GM12892 (cell line): ENCODE measurements around the gene PROCA1.
A peak's percentile ranks its signal among the peaks of the same experiment; 100 is the strongest.

Experiments used
- DNase-seq: peaks from one replicate; pipeline ENCODE4 v3.0.0; 2011; ENCODE audit not compliant: insufficient read length
- FAIRE-seq: peaks from 2 replicates; lab custom pipeline; 2011; peaks lifted over from hg19 to GRCh38; lab: Jason Lieb, UNC
- POLR2A ChIP-seq: IDR thresholded peaks from 2 replicates; pipeline ENCODE4 v1.6.1; 2011; ENCODE audit warnings: low read depth, low read length, control low read depth
- POLR2AphosphoS5 ChIP-seq: IDR thresholded peaks from 2 replicates; pipeline ENCODE4 v1.6.1; 2011; ENCODE audit warnings: low read depth, low read length, control low read depth
- TAF1 ChIP-seq: IDR thresholded peaks from 2 replicates; pipeline ENCODE4 v1.6.1; 2011; ENCODE audit warnings: low read depth, mild to moderate bottlenecking, control low read depth, low read length, borderline replicate concordance

The PROCA1 gene

DNA sequence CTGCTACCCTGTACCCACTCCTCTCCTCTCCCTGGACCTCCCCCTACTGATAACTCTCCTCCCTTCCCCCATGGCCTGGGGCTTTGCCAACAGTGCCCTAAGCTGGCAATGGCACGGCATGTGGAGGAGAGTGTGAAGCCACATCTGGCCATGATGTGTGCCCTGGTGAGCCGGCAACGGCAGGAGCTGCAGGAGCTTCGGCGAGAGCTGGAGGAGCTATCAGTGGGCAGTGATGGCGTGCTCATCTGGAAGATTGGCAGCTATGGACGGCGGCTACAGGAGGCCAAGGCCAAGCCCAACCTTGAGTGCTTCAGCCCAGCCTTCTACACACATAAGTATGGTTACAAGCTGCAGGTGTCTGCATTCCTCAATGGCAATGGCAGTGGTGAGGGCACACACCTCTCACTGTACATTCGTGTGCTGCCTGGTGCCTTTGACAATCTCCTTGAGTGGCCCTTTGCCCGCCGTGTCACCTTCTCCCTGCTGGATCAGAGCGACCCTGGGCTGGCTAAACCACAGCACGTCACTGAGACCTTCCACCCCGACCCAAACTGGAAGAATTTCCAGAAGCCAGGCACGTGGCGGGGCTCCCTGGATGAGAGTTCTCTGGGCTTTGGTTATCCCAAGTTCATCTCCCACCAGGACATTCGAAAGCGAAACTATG, 37.3 kb upstream of the PROCA1 start:
- FAIRE-seq (no peak), DNase-seq (no peak)
- TF ChIP-seq POLR2A, result peak; percentile 28
- TF ChIP-seq POLR2AphosphoS5, result no peak; the same call in 1 of the 2 replicates

DNA sequence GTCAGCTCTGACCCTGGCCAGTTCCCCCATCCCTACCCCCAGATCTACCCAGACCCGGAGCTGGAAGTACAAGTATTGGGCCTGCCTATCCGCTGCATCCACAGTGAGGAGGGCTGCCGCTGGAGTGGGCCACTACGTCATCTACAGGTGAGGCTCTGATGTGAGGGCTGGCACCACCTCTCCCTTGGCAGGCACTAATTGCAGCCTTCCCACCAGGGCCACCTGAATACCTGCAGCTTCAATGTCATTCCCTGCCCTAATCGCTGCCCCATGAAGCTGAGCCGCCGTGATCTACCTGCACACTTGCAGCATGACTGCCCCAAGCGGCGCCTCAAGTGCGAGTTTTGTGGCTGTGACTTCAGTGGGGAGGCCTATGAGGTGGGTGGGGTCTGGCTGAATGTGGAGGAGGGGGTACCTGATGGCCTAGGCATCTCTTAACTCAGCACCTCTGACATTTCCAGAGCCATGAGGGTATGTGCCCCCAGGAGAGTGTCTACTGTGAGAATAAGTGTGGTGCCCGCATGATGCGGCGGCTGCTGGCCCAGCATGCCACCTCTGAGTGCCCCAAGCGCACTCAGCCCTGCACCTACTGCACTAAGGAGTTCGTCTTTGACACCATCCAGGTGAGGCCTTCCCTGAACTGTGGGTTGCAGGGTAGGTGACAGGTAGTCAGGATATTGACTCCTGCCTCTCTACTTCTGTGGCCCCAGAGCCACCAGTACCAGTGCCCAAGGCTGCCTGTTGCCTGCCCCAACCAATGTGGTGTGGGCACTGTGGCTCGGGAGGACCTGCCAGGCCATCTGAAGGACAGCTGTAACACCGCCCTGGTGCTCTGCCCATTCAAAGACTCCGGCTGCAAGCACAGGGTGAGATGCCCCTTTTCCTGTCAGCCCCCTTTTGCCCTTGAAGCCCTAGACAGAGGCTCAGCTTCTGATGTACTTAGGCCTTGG, 36.4 kb upstream of the PROCA1 start:
- FAIRE-seq, result no peak
- TF ChIP-seq POLR2AphosphoS5 (no peak), POLR2A (no peak), TAF1 (no peak)
- no peak for DNase-seq

DNA sequence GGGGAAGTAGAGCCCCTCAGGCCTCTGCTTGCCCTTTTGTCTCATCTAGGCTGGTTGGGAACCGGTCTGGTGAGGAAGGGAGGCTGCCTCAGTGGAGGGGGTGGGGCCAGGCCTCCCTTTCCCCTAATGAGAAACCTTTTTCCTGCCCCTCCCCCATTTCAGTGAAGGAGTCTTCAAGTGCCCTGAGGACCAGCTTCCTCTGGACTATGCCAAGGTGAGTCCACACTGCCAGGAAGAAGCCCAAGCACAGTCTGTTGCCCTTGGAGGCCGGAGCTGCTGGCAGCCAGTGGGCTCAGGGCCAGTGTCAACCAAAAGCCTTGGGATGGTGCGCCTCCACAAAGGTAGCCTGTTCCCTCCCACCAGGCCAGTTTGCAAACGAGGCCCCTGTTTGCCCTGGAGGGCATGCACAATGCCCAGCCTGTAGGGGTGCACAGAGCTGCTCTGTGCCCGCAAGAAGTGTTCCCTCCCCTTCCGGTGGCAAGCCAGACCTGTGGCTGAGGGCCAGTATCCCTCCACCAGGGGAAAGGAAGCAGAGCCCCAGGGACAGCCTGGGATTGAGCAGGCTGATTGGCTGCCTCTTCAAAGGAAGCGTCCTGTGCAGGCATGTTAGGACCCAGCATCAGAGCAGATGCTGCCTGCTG, 35.5 kb upstream of the PROCA1 start:
- no peak for TF ChIP-seq TAF1
- no peak for TF ChIP-seq POLR2AphosphoS5
- no peak for TF ChIP-seq POLR2A
- no peak for FAIRE-seq
- DNase-seq, result no peak

DNA sequence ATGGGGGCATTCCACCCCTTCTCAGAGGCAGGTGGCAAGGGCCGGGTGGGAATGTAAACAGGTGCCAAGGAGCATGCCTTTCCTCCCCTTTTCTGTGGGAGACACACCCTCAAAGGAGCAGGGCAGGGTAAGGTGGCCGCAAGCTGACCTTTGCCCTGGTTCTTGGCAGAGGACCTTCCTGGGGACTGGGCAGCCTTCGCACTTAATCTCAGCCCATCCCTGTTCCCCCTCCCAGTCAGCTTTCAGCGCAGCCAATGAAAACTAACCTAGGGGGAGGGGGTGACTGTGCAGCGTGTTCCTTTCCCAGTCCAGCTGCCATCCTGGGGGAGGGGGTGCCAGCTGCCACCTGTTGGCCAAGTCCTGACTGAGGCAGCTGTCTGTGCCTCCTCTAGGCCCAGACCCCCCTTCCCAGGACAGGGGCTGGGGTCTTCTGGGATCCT, 34.9 kb upstream of the PROCA1 start:
- DNase-seq (no peak), FAIRE-seq (no peak)

DNA sequence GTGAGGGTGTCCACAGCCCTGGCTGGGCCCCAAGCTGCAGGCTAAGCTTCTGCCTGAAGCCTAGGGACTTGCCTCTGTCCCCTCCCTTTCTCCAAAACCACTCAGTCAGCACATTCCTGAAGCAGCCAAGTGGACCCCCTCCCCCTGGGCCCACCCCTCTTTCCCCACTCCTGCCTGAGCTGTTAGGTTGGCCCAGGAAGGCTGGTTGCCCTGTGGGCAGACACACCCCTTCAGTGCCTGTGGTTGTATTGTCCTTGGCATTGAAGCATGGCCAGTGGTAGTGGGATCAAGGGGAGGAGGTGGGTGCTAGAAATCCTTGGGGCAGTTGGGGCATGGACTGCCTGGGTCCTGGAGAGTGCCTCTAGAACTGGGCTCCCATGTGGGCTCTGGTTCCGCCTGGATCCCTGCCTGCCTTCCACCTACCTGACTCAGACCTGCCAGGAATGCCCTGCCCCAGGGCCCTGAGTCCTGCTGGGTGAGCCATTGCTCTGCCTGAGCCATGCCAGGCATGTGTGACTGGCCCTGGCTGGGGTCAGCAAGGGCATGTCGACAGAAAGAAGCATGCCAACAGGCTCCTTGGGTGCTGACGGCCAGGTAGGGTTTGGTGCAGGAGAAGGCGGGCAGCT, 34.2 kb upstream of the PROCA1 start:
- FAIRE-seq, result no peak
- DNase-seq, result no peak
- TF ChIP-seq TAF1 (no peak), POLR2A (0 out of 2 replicates have a peak, but pooled peaks have one; percentile 17), POLR2AphosphoS5 (peak; percentile 31; the same call in 1 of the 2 replicates)

More for the DNA sequence above, 34.9 kb upstream of the PROCA1 start:
- TF ChIP-seq TAF1 (no peak), POLR2A (no peak; the same call in 1 of the 2 replicates), POLR2AphosphoS5 (no peak; the same call in 1 of the 2 replicates)

DNA sequence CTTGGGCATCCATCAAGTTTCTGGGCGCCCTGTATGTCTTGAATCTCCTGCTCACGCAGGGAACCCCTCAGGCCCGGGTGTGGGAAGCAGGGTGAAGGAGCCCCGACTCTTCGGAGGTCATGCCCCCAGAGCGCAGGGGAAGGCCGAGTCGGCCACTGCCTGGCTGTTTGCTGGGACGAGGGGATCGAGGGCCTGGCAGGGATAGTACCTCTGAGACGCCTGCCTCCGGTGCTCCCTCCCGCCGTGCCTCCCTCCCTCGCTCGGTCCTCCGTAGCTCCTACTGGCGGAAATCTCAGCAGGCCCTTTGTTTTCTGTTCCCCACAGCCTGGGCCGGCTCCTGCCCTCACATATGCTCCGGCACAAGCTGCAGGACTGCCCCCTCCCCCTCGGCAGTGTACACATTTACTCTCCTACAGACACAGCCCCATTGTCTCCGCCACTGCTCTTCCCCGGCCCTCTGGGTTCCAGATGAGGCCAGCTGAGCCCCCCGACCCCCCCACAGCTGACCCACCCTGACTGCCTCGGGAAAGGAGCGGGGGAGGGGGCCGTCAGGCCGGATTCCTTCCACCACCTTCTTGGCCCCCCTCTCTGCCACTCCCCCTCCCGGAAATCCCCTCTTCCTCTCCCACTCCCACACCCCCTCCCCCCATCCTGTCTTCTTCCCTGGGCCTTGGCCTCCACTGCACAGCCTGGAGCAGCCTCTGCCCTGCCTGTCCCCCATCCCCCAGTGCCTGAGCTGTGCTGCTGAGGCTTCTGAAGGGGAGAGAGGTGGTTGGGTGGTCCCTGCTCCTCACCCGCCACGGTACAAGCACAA, 33.5 kb upstream of the PROCA1 start:
- no peak for TF ChIP-seq TAF1
- TF ChIP-seq POLR2A, result no peak
- no peak for TF ChIP-seq POLR2AphosphoS5
- FAIRE-seq (no peak), DNase-seq (no peak)

DNA sequence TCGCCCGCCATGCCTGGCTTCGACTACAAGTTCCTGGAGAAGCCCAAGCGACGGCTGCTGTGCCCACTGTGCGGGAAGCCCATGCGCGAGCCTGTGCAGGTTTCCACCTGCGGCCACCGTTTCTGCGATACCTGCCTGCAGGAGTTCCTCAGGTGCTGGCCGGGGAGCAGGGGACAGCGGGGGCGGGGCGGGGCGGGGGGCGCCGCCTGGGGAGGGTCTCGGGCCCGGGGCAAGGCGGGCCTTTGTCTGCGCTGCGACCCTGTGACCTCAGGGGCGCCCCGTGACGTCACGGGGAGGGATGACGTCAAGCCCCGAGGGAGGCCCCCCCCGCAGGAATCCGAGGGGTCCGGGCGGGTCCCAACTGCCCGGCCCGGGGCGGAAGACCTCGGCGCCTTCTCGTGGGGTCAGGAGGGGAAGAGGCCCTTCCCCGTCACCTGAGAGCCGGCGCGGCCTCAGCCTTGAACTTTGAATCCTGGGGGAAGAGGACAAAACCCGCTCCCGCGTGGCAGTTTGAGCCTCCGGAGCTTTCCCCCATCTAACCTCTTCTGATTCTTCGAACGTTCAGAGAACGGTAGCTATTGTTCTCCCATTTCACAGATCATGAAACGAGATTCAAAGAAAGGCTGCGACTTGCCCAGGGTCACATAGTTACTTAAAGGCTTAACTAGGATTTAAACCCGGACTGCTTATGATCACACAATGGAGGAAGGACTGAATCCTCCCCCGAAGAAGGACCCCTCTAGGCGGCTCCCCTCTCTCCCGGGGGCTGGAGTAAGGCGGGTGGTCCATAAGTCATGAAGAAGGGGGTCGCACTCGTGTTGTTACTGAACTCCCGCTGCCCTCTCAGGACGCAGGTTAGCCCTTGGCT, 32.6 kb upstream of the PROCA1 start:
- TF ChIP-seq TAF1 (no peak), POLR2AphosphoS5 (no peak), POLR2A (no peak)
- FAIRE-seq, result no peak
- no peak for DNase-seq

DNA sequence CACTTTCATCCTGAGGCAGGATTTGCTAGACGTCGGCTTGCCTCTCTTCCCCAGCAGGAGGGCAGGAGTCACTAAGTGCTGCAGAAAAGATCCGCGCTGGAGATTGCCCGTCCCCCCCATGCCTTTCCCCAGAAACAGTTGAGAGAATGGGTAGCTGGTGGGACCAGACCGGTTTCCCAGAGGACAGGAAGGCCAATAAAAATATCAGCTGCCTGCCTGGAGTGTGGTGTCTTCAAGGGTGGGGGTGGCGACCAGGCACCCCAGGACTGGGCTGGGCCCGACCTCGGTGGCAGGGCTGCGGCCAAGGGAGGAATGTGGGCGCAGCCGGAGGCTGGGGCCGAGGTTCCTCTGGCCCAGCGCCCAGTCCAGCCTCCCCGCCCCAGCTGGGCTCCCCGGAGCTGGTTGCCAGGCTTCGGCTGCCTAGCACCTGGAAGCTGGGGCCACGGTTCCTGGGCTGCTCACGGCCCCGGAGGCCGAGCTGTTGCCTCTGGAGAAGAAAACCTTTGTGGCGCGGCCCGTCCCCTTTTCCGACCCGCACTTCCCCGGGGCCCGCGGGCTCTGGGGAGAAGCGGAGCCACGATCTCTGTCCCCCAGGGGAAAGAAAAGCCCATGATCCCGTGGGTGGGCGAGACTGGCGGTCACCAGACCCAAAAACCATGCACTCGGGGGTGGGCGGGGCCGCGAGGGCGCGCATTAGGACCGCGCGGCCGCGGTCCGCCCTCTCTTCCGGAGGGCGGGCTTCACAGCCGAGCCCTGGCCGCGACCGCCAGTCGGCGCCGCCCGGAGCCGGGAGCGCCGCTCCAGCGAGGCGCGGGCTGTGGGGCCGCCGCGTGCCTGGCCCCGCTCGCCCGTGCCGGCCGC, 31.8 kb upstream of the PROCA1 start, which contains the start of gene TRAF4:
TRAF4 (plus strand) TSS at position 769 of the 861 bp plus-strand sequence. CDS start 102 bp downstream, outside the sequence.
- TF ChIP-seq TAF1, result peak; percentile 85; the same call in 1 of the 2 replicates
- peak; percentile 96 for TF ChIP-seq POLR2A
- peak; percentile 93 for TF ChIP-seq POLR2AphosphoS5
- FAIRE-seq (no peak), DNase-seq (peak; percentile 74)
